Activated T-cell treated with anti-CD3 and anti-CD28 coated beads for 1 hour (primary cell): Measurements from ENCODE around the gene GMNC.
"Not testable (repeated sequence)": the region's sequence is repeated elsewhere in the genome, so short reads cannot be mapped to it uniquely, and the experiment has no call there.

ENCODE experiments used
- DNase-seq: peaks from one replicate; pipeline ENCODE4 v3.0.0-alpha.2; 2020; ENCODE audit warnings: low read depth

Gene GMNC

GRCh38 chr3:190862209-190863118, at the start of gene GMNC:
GMNC (minus strand) TSS chr3:190862694; CDS start chr3:190862615, 79 bp downstream.
- DNase-seq, result no peak

- no peak for DNase-seq
Observed at GRCh38 chr3:190911382-190911781, 48.9 kb upstream of the GMNC start.

GRCh38 chr3:190909908-190910307, 47.4 kb upstream of the GMNC start:
- DNase-seq, result no peak

GRCh38 chr3:190903156-190903555, 40.7 kb upstream of the GMNC start:
- no peak for DNase-seq

GRCh38 chr3:190902292-190902691, 39.8 kb upstream of the GMNC start:
- DNase-seq, result no peak

- DNase-seq, result no peak
Observed at GRCh38 chr3:190892395-190892902, 30.0 kb upstream of the GMNC start.

- DNase-seq, result no peak
Observed at GRCh38 chr3:190886945-190887344, 24.5 kb upstream of the GMNC start.

- no peak for DNase-seq
Observed at GRCh38 chr3:190883973-190884832, 21.7 kb upstream of the GMNC start.

GRCh38 chr3:190883141-190883540, 20.6 kb upstream of the GMNC start:
- DNase-seq, result no peak

GRCh38 chr3:190877925-190878324, 15.4 kb upstream of the GMNC start:
- no peak for DNase-seq

GRCh38 chr3:190876433-190876832, 13.9 kb upstream of the GMNC start:
- DNase-seq, result not testable (repeated sequence)

- not testable (repeated sequence) for DNase-seq
Observed at GRCh38 chr3:190875061-190875460, 12.6 kb upstream of the GMNC start.

- DNase-seq, result no peak
Observed at GRCh38 chr3:190870127-190870526, 7.6 kb upstream of the GMNC start.

- no peak for DNase-seq
Observed at GRCh38 chr3:190867071-190867470, 4.6 kb upstream of the GMNC start.

GRCh38 chr3:190865828-190866227, 3.3 kb upstream of the GMNC start:
- DNase-seq, result no peak

- DNase-seq, result no peak
Observed at GRCh38 chr3:190865419-190865818, 2.9 kb upstream of the GMNC start.

- no peak for DNase-seq
Observed at GRCh38 chr3:190864002-190864401, 1.5 kb upstream of the GMNC start.

- no peak for DNase-seq
Observed at GRCh38 chr3:190863119-190863465, 598 bp upstream of the GMNC start.

- DNase-seq, result no peak
Observed at GRCh38 chr3:190860521-190860920, 2.0 kb downstream of the GMNC start.

GRCh38 chr3:190855151-190855550, 7.3 kb downstream of the GMNC start:
- DNase-seq, result no peak

GRCh38 chr3:190854062-190854461, 8.4 kb downstream of the GMNC start:
- DNase-seq, result no peak

- DNase-seq, result no peak
Observed at GRCh38 chr3:190853464-190853863, 9.0 kb downstream of the GMNC start.

GRCh38 chr3:190849607-190850006, 12.9 kb downstream of the GMNC start:
- no peak for DNase-seq
